Stomach (tissue), 9 donors: ENCODE results near the gene CLEC2D. TPM values are rescaled to one million over a fixed set of nuclear protein-coding genes. Genes with fewer than 3 reads are reported as not detected.

Experiments
- DNase-seq, 2 donors: peaks; one replicate each; pipeline versions ENCODE4 v3.0.0 to v3.0.0-alpha.2; 2013 to 2019
- H3K27ac ChIP-seq, 5 donors: fragments of 200-600 bp in 4 of 5; sonication (generic) in 4 of 5; one replicate each; pipeline ENCODE4 v1.5.1; 2013 to 2019; ENCODE audit warnings: mild to moderate bottlenecking in 1 of 5, moderate library complexity in 1 of 5
- H3K27me3 ChIP-seq, 3 donors: fragments of 200-600 bp; sonication (generic); one replicate each; pipeline ENCODE4 v1.5.1; 2017 to 2019; ENCODE audit warnings: mixed run types in 1 of 3
- H3K36me3 ChIP-seq, 4 donors: fragments of 200-600 bp; sonication (generic); 1 replicate in 3 of 4; 2 replicates in 1 of 4; pipeline ENCODE4 v1.5.1; 2016 to 2019
- H3K4me1 ChIP-seq, 4 donors: fragments of 200-600 bp; sonication (generic); one replicate each; pipeline ENCODE4 v1.5.1; 2016 to 2019
- H3K4me3 ChIP-seq, 4 donors: fragments of 200-600 bp; sonication (generic) in 3 of 4; one replicate each; pipeline ENCODE4 v1.5.1; 2016 to 2019; ENCODE audit warnings: mild to moderate bottlenecking in 1 of 4
- H3K9me3 ChIP-seq, 4 donors: fragments of 200-600 bp; sonication (generic); one replicate each; pipeline ENCODE4 v1.5.1; 2016 to 2019
- CTCF ChIP-seq, 7 experiments: fragments of 450-650 bp in 4 of 7; fragments of 200-600 bp in 3 of 7; sonication (generic) in 3 of 7; IDR thresholded peaks; one replicate each; pipeline ENCODE4 v1.5.1; 2016 to 2019; ENCODE audit warnings: antibody characterized with exemption in 7 of 7, control low read depth in 2 of 7, mild to moderate bottlenecking in 1 of 7
- EP300 ChIP-seq: sonication (generic); formaldehyde crosslinking; IDR thresholded peaks from one replicate; pipeline ENCODE4 v1.6.1; 2017; ENCODE audit warnings: antibody characterized with exemption
- POLR2A ChIP-seq, 4 donors: fragments of 450-650 bp; IDR thresholded peaks; one replicate each; pipeline ENCODE4 v1.6.1; 2016; ENCODE audit warnings: antibody characterized with exemption in 4 of 4, control low read depth in 2 of 4, mild to moderate bottlenecking in 1 of 4, moderate library complexity in 1 of 4
- POLR2AphosphoS5 ChIP-seq, 3 donors: sonication (generic); formaldehyde crosslinking; IDR thresholded peaks; one replicate each; pipeline ENCODE4 v1.6.1; 2016; ENCODE audit warnings: antibody characterized with exemption in 3 of 3
- WGBS, 5 donors: extraction: QIAGEN DNeasy Blood & Tissue Kit in 3 of 5; methylation state at CpG; one replicate each; pipeline versions ENCODE4 v1.1.5 to v1.1.7; 2013 to 2018; 5-methylcytosine and 5-hydroxymethylcytosine counted together
- intact Hi-C: fragments of 100-400 bp; cut with DNase I; formaldehyde crosslinking; loops from one replicate; pipeline ENCODE4 v1.15.1; 2023; ENCODE audit warnings: low total_unique reads
- polyA plus RNA-seq, 3 donors: library from polyadenylated mRNA; stranded (reverse); fragments of 200-250 nt; gene quantifications; one replicate each; pipeline ENCODE4 v1.2.3, GENCODE V29; 2013
- total RNA-seq, 5 donors: library from RNA; depleted of rRNA; stranded (reverse); fragments of >200 nt; gene quantifications; one replicate each; pipeline versions ENCODE4 v1.1.0 to v1.2.3, GENCODE V29; 2014 to 2016
- donor health status: healthy with polysubstance abuse.
- donor health status: Bipolar disorder and iron deficiency.
- donor health status: healthy.

The CLEC2D gene
- total and polyA plus RNA-seq, 8 donors = 2.2 to 90.2 (median 21.1) TPM; not detected in 1

GRCh38 chr12:9729082-9729481 is 59.6 kb downstream of the CLEC2D start:
- peak overlapping the region in 1 of 5 donors; percentile 68 for H3K27ac ChIP-seq
- H3K36me3 ChIP-seq = no peaks in the 10 kb centered on the region
- DNase-seq = no peak
- no peaks in the 10 kb centered on the region for H3K27me3 ChIP-seq
- no peak overlapping the region for H3K4me3 ChIP-seq
- H3K4me1 ChIP-seq = no peaks in the 10 kb centered on the region
- TF ChIP-seq POLR2A (IDR thresholded peaks at IDR 0.05) (no peak), POLR2AphosphoS5 (IDR thresholded peaks at IDR 0.05) (no peak), CTCF (IDR thresholded peaks at IDR 0.05) (no peak), EP300 (no peak)
- H3K9me3 ChIP-seq = no peaks in the 10 kb centered on the region
- intact Hi-C loops = no loop called here

GRCh38 chr12:9730011-9730410 is 60.5 kb downstream of the CLEC2D start:
- intact Hi-C loops = no loop called here
- Histone ChIP-seq H3K27me3 (no peaks in the 10 kb centered on the region), H3K36me3 (no peaks in the 10 kb centered on the region), H3K27ac (peak overlapping the region in 1 of 5 donors; percentile 68), H3K4me3 (no peak overlapping the region), H3K4me1 (no peaks in the 10 kb centered on the region), H3K9me3 (no peaks in the 10 kb centered on the region)
- TF ChIP-seq EP300 (no peak), CTCF (IDR thresholded peaks at IDR 0.05) (no peak), POLR2A (IDR thresholded peaks at IDR 0.05) (no peak), POLR2AphosphoS5 (IDR thresholded peaks at IDR 0.05) (no peak)
- 26 to 43% (median 40%) methylated on average over 3 of the region's 3 CpGs for WGBS, 5 donors
- DNase-seq = no peak

GRCh38 chr12:9730591-9730990 is 61.1 kb downstream of the CLEC2D start:
- H3K27me3 ChIP-seq = no peaks in the 10 kb centered on the region
- no peaks in the 10 kb centered on the region for H3K9me3 ChIP-seq
- intact Hi-C loops = no loop called here
- H3K36me3 ChIP-seq = no peaks in the 10 kb centered on the region
- DNase-seq = no peak
- TF ChIP-seq POLR2AphosphoS5 (IDR thresholded peaks at IDR 0.05) (no peak), CTCF (IDR thresholded peaks at IDR 0.05) (no peak), EP300 (no peak), POLR2A (IDR thresholded peaks at IDR 0.05) (no peak)
- H3K27ac ChIP-seq = peak overlapping the region in 1 of 5 donors; percentile 68
- 64 to 77% (median 74%) methylated on average over 6 of the region's 6 CpGs for WGBS, 5 donors
- no peaks in the 10 kb centered on the region for H3K4me1 ChIP-seq
- no peak overlapping the region for H3K4me3 ChIP-seq

DNA sequence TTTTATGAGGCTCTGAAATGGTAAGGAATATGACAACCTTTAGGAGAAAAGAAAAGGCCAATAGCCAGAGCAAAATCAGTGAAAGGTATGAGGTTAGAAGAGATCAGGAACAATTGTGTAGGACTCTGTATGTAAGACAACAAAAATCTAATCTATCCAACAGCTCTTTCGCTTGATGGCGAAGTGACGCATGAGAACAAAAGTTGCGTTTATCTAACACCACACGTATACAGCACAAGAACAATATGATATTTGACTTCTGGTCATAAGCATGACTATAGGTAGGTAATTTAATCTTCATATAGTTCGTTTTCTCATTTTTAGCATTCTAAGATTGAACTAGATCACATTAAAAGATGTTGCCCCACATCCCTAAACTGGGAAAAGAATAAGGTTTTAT is 61.9 kb downstream of the CLEC2D start:
- no peak for TF ChIP-seq POLR2A (IDR thresholded peaks at IDR 0.05)
- Histone ChIP-seq H3K9me3 (no peaks in the 10 kb centered on the region), H3K4me3 (no peak overlapping the region), H3K27ac (peak overlapping the region in 1 of 5 donors; percentile 68), H3K4me1 (no peaks in the 10 kb centered on the region), H3K27me3 (no peaks in the 10 kb centered on the region), H3K36me3 (no peaks in the 10 kb centered on the region)
- 37 to 59% (median 51%) methylated on average over 6 of the region's 6 CpGs for WGBS, 5 donors
- intact Hi-C loops = no loop called here
- DNase-seq = no peak

DNA sequence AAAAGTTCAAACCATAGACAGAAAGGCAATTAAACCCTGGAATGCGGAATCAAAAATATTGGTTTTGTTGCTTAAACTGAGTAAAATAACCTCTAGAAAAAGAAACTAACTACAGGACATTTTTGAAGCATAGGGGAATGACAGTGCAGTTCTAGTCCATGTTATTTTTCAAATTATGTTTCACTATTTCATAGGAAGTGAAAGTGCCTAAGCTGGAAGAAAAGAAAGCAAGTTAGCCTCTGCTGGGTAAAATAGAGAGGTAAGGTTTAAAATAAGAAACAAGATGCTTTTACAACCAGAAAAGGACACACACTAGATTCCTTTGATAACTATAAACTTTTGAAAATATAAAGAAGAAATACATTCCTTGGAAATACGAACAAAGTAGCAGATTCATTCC is 62.3 kb downstream of the CLEC2D start:
- Histone ChIP-seq H3K4me1 (no peaks in the 10 kb centered on the region), H3K27me3 (no peaks in the 10 kb centered on the region), H3K36me3 (no peaks in the 10 kb centered on the region), H3K9me3 (no peaks in the 10 kb centered on the region), H3K4me3 (no peak overlapping the region), H3K27ac (peak overlapping the region in 1 of 5 donors; percentile 68)
- DNase-seq = no peak
- intact Hi-C loops = no loop called here
- TF ChIP-seq CTCF (IDR thresholded peaks at IDR 0.05) = no peak
- TF ChIP-seq POLR2AphosphoS5 (IDR thresholded peaks at IDR 0.05) = no peak
- no peak for TF ChIP-seq POLR2A (IDR thresholded peaks at IDR 0.05)
- no peak for TF ChIP-seq EP300
- 68 to 84% (median 80%) methylated on average over 2 of the region's 2 CpGs for WGBS, 5 donors
